IMR-90 (cell line): ENCODE measurements around the gene ERCC3. TPM values are rescaled to one million over a fixed set of nuclear protein-coding genes. Genes with fewer than 3 reads are reported as not detected.

Source experiments
- ATAC-seq: fragments of 200-7000 bp; cut with Tn5 transposase; 2 replicates; pipeline ENCODE4 v1.9.1; 2020; ENCODE audit warnings: low read depth, mild to moderate bottlenecking, moderate library complexity
- BruUV-seq: library from RNA; stranded (reverse); fragments of 400-500 nt; replicated peaks from 2 replicates; lab custom pipeline; 2021; lab: Mats Ljungman, UMichigan
- CTCF ChIA-PET: fragments of 300-600 bp; formaldehyde crosslinking; extraction: SDS; loops from one replicate; lab custom pipeline; 2021; ENCODE audit warnings: antibody characterized with exemption; lab: Yijun Ruan, JAX
- POLR2A ChIA-PET: fragments of 300-600 bp; sonication (Branson Sonifier 250); formaldehyde crosslinking; loops from one replicate; lab custom pipeline; 2022; ENCODE audit warnings: antibody characterized with exemption; ENCODE audit not compliant: unreplicated experiment; lab: Charles Lee
- DNase-seq: peaks from one replicate; pipeline ENCODE4 v3.0.0; 2013
- H2AFZ ChIP-seq: replicated peaks from 2 replicates; pipeline ENCODE3; 2013; ENCODE audit warnings: low read length, mild to moderate bottlenecking; ENCODE audit not compliant: poor library complexity
- H2AK5ac ChIP-seq: 2 replicates; pipeline ENCODE4 v1.6.1; 2013; ENCODE audit warnings: low read depth, low read length, inconsistent platforms
- H2AK9ac ChIP-seq: replicated peaks from 2 replicates; pipeline ENCODE3; 2013; ENCODE audit warnings: mild to moderate bottlenecking, low read depth, low read length, moderate library complexity; ENCODE audit not compliant: poor library complexity
- H2BK120ac ChIP-seq: 2 replicates; pipeline ENCODE4 v1.6.1; 2013; ENCODE audit warnings: low read depth, low read length, inconsistent platforms
- H2BK15ac ChIP-seq: 3 replicates; pipeline ENCODE4 v1.6.1; 2013; ENCODE audit warnings: low read depth, low read length, inconsistent platforms
- H2BK20ac ChIP-seq: 2 replicates; pipeline ENCODE4 v1.6.1; 2013; ENCODE audit warnings: low read depth, mild to moderate bottlenecking, inconsistent platforms, low read length, moderate library complexity
- H2BK5ac ChIP-seq: 2 replicates; pipeline ENCODE4 v1.6.1; 2013; ENCODE audit warnings: mild to moderate bottlenecking, low read depth, low read length, inconsistent platforms; ENCODE audit not compliant: poor library complexity, severe bottlenecking
- H3K14ac ChIP-seq: replicated peaks from 2 replicates; pipeline ENCODE4 v1.6.1; 2013; ENCODE audit warnings: low read depth, low read length, inconsistent platforms
- H3K18ac ChIP-seq: 2 replicates; pipeline ENCODE4 v1.6.1; 2013; ENCODE audit warnings: low read depth, low read length, control low read depth
- H3K23ac ChIP-seq: 2 replicates; pipeline ENCODE4 v1.6.1; 2013; ENCODE audit warnings: low read depth, low read length, inconsistent platforms
- H3K27ac ChIP-seq: 2 replicates; pipeline ENCODE4 v1.5.1; 2013; ENCODE audit warnings: mild to moderate bottlenecking, control low read depth, low read length; ENCODE audit not compliant: insufficient read depth
- H3K27me3 ChIP-seq: 2 replicates; pipeline ENCODE4 v1.6.1; 2013; ENCODE audit warnings: low read length; ENCODE audit not compliant: control insufficient read depth, insufficient read depth
- H3K36me3 ChIP-seq: 2 replicates; pipeline ENCODE4 v1.6.1; 2013; ENCODE audit warnings: low read length, mixed read lengths; ENCODE audit not compliant: control insufficient read depth, insufficient read depth
- H3K4ac ChIP-seq: 2 replicates; pipeline ENCODE4 v1.6.1; 2013; ENCODE audit warnings: low read depth, low read length, inconsistent platforms
- H3K4me1 ChIP-seq: 2 replicates; pipeline ENCODE4 v1.6.1; 2013; ENCODE audit warnings: low read length, mixed read lengths; ENCODE audit not compliant: control insufficient read depth, insufficient read depth
- H3K4me2 ChIP-seq: 2 replicates; pipeline ENCODE4 v1.6.1; 2013; ENCODE audit warnings: low read depth, mild to moderate bottlenecking, control low read depth, low read length, moderate library complexity
- H3K4me3 ChIP-seq: 2 replicates; pipeline ENCODE4 v1.5.1; 2013; ENCODE audit warnings: low read depth, mild to moderate bottlenecking, control low read depth, low read length, moderate library complexity; ENCODE audit not compliant: insufficient read depth
- H3K56ac ChIP-seq: 2 replicates; pipeline ENCODE4 v1.6.1; 2013; ENCODE audit warnings: low read length, inconsistent platforms; ENCODE audit not compliant: insufficient read depth; ENCODE audit errors: extremely low read depth
- H3K79me1 ChIP-seq, 2 experiments: 2 replicates each; pipeline ENCODE4 v1.6.1; 2013; ENCODE audit warnings: low read length in 2 of 2, inconsistent platforms in 1 of 2, low read depth in 1 of 2
- H3K9ac ChIP-seq: 2 replicates; pipeline ENCODE4 v1.6.1; 2013; ENCODE audit warnings: low read depth, low read length, control low read depth
- H3K9me1 ChIP-seq: 2 replicates; pipeline ENCODE4 v1.6.1; 2013; ENCODE audit warnings: low read length, inconsistent platforms; ENCODE audit not compliant: insufficient read depth
- H3K9me3 ChIP-seq: 2 replicates; pipeline ENCODE4 v1.6.1; 2013; ENCODE audit warnings: low read length; ENCODE audit not compliant: control insufficient read depth, insufficient read depth
- H4K20me1 ChIP-seq: 2 replicates; pipeline ENCODE4 v1.6.1; 2013; ENCODE audit warnings: low read length, inconsistent platforms; ENCODE audit not compliant: insufficient read depth
- H4K5ac ChIP-seq: 2 replicates; pipeline ENCODE4 v1.6.1; 2013; ENCODE audit warnings: mild to moderate bottlenecking, low read depth, low read length, control low read depth
- H4K8ac ChIP-seq, 2 experiments: 2 replicates each; pipeline ENCODE4 v1.6.1; 2013; ENCODE audit warnings: low read depth in 2 of 2, low read length in 2 of 2, control low read depth in 1 of 2, inconsistent platforms in 1 of 2
- H4K91ac ChIP-seq: 2 replicates; pipeline ENCODE4 v1.6.1; 2013; ENCODE audit warnings: low read depth, low read length, inconsistent platforms; ENCODE audit not compliant: insufficient read depth
- BHLHE40 ChIP-seq: fragments of 150-350 bp; IDR thresholded peaks from 2 replicates; pipeline ENCODE4 v1.6.1; 2016; ENCODE audit warnings: mild to moderate bottlenecking, low read depth, low read length
- CHD1 ChIP-seq: IDR thresholded peaks from 2 replicates; pipeline ENCODE4 v1.6.1; 2012; ENCODE audit warnings: low read depth, low read length, improper control_type of control experiment
- MAFK ChIP-seq: IDR thresholded peaks from 2 replicates; pipeline ENCODE4 v1.6.1; 2012; ENCODE audit warnings: low read depth, low read length, improper control_type of control experiment
- MAZ ChIP-seq: IDR thresholded peaks from 2 replicates; pipeline ENCODE4 v1.6.1; 2012; ENCODE audit warnings: low read depth, mild to moderate bottlenecking, low read length, improper control_type of control experiment, moderate library complexity, borderline replicate concordance
- POLR2A ChIP-seq: IDR thresholded peaks from 2 replicates; pipeline ENCODE4 v1.6.1; 2012; ENCODE audit warnings: mild to moderate bottlenecking, low read depth, low read length
- RAD21 ChIP-seq: IDR thresholded peaks from 2 replicates; pipeline ENCODE4 v1.6.1; 2012; ENCODE audit warnings: low read length, improper control_type of control experiment
- RCOR1 ChIP-seq: IDR thresholded peaks from 2 replicates; pipeline ENCODE4 v1.6.1; 2012; ENCODE audit warnings: mild to moderate bottlenecking, low read length, improper control_type of control experiment; ENCODE audit not compliant: insufficient replicate concordance
- RFX5 ChIP-seq: IDR thresholded peaks from 2 replicates; pipeline ENCODE4 v1.8.0; 2012; ENCODE audit warnings: low read depth, mild to moderate bottlenecking, low read length, moderate library complexity
- SMC3 ChIP-seq: fragments of 150-350 bp; IDR thresholded peaks from 2 replicates; pipeline ENCODE4 v1.6.1; 2016; ENCODE audit warnings: low read depth, mild to moderate bottlenecking, antibody characterized with exemption, low read length, moderate library complexity
- USF2 ChIP-seq: fragments of 150-350 bp; IDR thresholded peaks from 2 replicates; pipeline ENCODE4 v1.6.1; 2017; ENCODE audit warnings: mild to moderate bottlenecking, antibody characterized with exemption, low read length, low read depth
- WGBS, 2 experiments: methylation state at CpG; one replicate each; pipeline versions ENCODE4 v1.1.5 to v1.1.7; 2013; ENCODE audit warnings: missing lambda C conversion rate in 2 of 2; ENCODE audit not compliant: insufficient read length in 1 of 2; ENCODE audit errors: extremely low coverage in 2 of 2; 5-methylcytosine and 5-hydroxymethylcytosine counted together
- dilution Hi-C: fragments of 300-500 bp; cut with HindIII; formaldehyde crosslinking; loops from one replicate; pipeline ENCODE4 v1.14.3; 2018; ENCODE audit warnings: low sequenced_read_pairs; ENCODE audit not compliant: unreplicated experiment
- in situ Hi-C: fragments of 300-500 bp; cut with MboI; formaldehyde crosslinking; loops from 3 replicates; pipeline ENCODE4 v1.14.3; 2019; ENCODE audit warnings: low sequenced_read_pairs, inconsistent platforms, mixed read lengths
- intact Hi-C: fragments of 100-400 bp; cut with micrococcal nuclease; formaldehyde crosslinking; loops from 2 replicates; pipeline ENCODE4 v1.10.0; 2022
- polyA plus RNA-seq, 3 experiments: library from polyadenylated mRNA; depleted of rRNA; stranded (reverse); fragments of >200 nt; gene quantifications; 2 replicates each; pipeline ENCODE4 v1.2.3, GENCODE V29; 2012; ENCODE audit warnings: low replicate concordance in 1 of 3
- total RNA-seq: library from RNA; depleted of rRNA; stranded (reverse); fragments of >200 nt; gene quantifications from 2 replicates; pipeline ENCODE4 v1.2.3, GENCODE V29; 2012

Gene ERCC3
- total and polyA plus RNA-seq, 2 of the 4 experiments (the other 2 are of a cell fraction), result 43.2 to 52.0 TPM

- Histone ChIP-seq H3K9me3 (no peaks in the 10 kb centered on the region), H3K4me2 (no peak overlapping the region), H3K56ac (no peak overlapping the region), H2AFZ (no peak overlapping the region), H3K9ac (no peak overlapping the region), H4K20me1 (peaks cover 5% of the 10 kb centered on the region; the same call in 1 of the 2 replicates), H2BK15ac (no peak overlapping the region), H3K23ac (no peak overlapping the region), H3K14ac (peak overlapping the region; percentile 78; the same call in 1 of the 2 replicates), H3K18ac (peak overlapping the region; percentile 52; the same call in 1 of the 2 replicates), H3K4me1 (peaks cover 3% of the 10 kb centered on the region), H4K8ac (no peak overlapping the region; a peak in 1 of 4 replicates), H2BK5ac (peak overlapping the region; percentile 77), H3K27me3 (no peaks in the 10 kb centered on the region), H3K79me1 (peaks cover 8 to 15% of the 10 kb centered on the region in 2 experiments), H2AK5ac (no peak overlapping the region), H3K4ac (no peak overlapping the region), H4K91ac (no peak overlapping the region), H3K4me3 (no peak overlapping the region), H3K27ac (no peak overlapping the region), H4K5ac (no peak overlapping the region; the same call in 1 of the 2 replicates), H2BK120ac (peak overlapping the region; percentile 58; the same call in 1 of the 2 replicates), H3K9me1 (peaks cover 6% of the 10 kb centered on the region; the same call in 1 of the 2 replicates), H2AK9ac (no peak overlapping the region), H2BK20ac (no peak overlapping the region), H3K36me3 (peaks cover 23% of the 10 kb centered on the region)
- TF ChIP-seq MAZ, result no peak
- TF ChIP-seq RFX5, result no peak
- no peak for TF ChIP-seq RAD21
- no peak for TF ChIP-seq BHLHE40
- no peak for TF ChIP-seq CHD1
- TF ChIP-seq RCOR1, result no peak
- TF ChIP-seq USF2, result no peak
- TF ChIP-seq SMC3, result no peak
- no peak for TF ChIP-seq POLR2A
- TF ChIP-seq MAFK, result no peak
- DNase-seq (peak; percentile 11), ATAC-seq (no peak)
- CTCF ChIA-PET, result no interaction called here
- intact Hi-C loops (no loop called here), dilution Hi-C loops (no loop called here), in situ Hi-C loops (loop anchor here (5.0 kb wide), 1 partner anchor 157 kb away; no protein-coding TSS in a partner anchor)
- POLR2A ChIA-PET, result no interaction called here
- no TSS peak for BruUV-seq
- no CpG with 5 or more reads among the region's 1 CpG for WGBS, 2 experiments
Observed at GRCh38 chr2:127320067-127320466, 26.1 kb upstream of the ERCC3 start.
